Kidney glomerular epithelial cell (primary cell): ENCODE data around the gene TMEM209.

Experiments used
- DNase-seq: peaks from one replicate; lab custom pipeline; 2025; lab: John Stamatoyannopoulos, UW

Gene TMEM209

GRCh38 chr7:130143986-130144311 is 61.3 kb downstream of the TMEM209 start:
- DNase-seq, result no peak

GRCh38 chr7:130143334-130143732 is 61.9 kb downstream of the TMEM209 start:
- DNase-seq, result no peak

GRCh38 chr7:130142654-130143333 is 62.4 kb downstream of the TMEM209 start:
- peak; percentile 58 for DNase-seq

GRCh38 chr7:130141884-130142653 is 63.1 kb downstream of the TMEM209 start:
- no peak for DNase-seq

GRCh38 chr7:130141161-130141883 is 63.9 kb downstream of the TMEM209 start:
- peak; percentile 64 for DNase-seq

- no peak for DNase-seq
Measured at GRCh38 chr7:130140551-130141160, 64.5 kb downstream of the TMEM209 start.

- no peak for DNase-seq
Measured at GRCh38 chr7:130139193-130139960, 65.8 kb downstream of the TMEM209 start.

- no peak for DNase-seq
Measured at GRCh38 chr7:130137207-130137606, 68.0 kb downstream of the TMEM209 start.

GRCh38 chr7:130136579-130137167 is 68.5 kb downstream of the TMEM209 start:
- no peak for DNase-seq

GRCh38 chr7:130135208-130136205 is 69.7 kb downstream of the TMEM209 start:
- DNase-seq, result peak; percentile 27

GRCh38 chr7:130134726-130135125 is 70.5 kb downstream of the TMEM209 start:
- no peak for DNase-seq

- no peak for DNase-seq
Measured at GRCh38 chr7:130134106-130134636, 71.0 kb downstream of the TMEM209 start.

GRCh38 chr7:130133029-130133782 is 72.0 kb downstream of the TMEM209 start:
- no peak for DNase-seq

- no peak for DNase-seq
Measured at GRCh38 chr7:130131964-130132875, 73.0 kb downstream of the TMEM209 start.

- DNase-seq, result no peak
Measured at GRCh38 chr7:130131191-130131834, 73.9 kb downstream of the TMEM209 start.

- DNase-seq, result no peak
Measured at GRCh38 chr7:130129011-130129411, 76.2 kb downstream of the TMEM209 start.

GRCh38 chr7:130127821-130128317 is 77.3 kb downstream of the TMEM209 start:
- DNase-seq, result no peak
